NCI-H774 (cell line): ENCODE measurements around the gene CNTN4.

Experiments
- DNase-seq: peaks from one replicate; lab custom pipeline; 2025; lab: John Stamatoyannopoulos, UW

The CNTN4 gene

DNA sequence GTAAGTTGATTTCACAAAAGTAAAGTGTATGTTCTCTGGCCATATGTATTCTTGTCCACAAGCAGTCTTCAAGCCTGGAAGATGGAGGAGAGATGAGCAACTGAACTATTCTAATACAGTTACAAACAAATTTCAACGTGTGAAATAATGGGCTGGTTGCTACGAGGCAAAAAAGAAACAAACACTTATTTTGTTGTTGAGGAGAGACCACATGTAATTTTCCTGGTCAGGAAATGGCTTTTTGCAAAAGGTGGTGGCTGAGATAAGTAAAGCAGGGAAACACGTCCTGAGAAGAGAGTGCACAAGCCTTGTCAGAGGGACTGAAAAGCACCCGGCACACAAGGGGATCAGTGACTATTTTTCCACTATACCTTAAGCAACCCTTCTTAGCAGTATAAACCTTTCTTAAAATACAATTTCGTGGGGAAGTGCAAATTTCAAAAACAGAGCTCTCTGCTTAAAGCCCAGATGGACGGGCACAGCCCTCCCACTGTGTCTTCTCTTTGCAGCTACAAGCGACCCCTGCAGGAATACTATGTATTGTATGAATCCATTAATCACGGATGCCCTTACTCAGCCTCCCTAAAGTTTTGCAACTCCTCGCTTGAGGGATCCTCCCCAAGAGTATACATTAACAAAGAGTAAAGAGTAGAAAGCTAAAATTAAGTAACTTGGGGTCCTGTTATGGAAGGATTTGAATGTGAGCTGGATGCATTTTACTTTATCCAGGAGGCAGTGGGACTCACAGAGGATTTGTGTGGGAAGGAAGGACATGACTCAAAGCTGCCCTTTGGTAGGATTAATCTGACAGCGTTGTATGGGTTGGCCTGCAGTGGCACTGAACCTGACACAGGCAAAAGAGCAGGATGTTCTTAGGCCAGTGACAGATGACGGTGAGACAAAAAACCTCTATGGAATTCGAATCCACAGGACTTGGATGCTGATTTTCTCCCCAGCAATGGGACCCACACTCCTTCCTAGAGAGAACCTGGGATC is 757.8 kb downstream of the CNTN4 start:
- no peak for DNase-seq

DNA sequence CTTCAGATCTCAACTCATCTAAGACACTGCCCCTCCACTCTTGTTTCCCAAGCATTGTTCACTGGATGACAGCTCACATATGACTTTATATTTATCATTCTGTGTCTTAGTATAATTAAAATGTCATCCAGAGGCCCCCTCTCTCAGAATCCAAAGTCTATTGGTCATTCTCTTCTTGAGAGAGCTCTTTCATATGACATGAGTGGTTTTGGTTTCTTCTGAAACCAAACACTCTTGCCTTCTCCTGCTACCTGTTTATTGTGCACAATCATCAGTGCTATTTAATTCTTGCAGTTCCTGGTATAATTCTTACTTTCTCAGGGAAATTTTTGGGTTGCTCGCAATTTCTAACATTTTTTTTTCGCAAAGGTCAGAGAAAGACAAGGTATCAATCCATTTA is 762.0 kb downstream of the CNTN4 start:
- DNase-seq = no peak

DNA sequence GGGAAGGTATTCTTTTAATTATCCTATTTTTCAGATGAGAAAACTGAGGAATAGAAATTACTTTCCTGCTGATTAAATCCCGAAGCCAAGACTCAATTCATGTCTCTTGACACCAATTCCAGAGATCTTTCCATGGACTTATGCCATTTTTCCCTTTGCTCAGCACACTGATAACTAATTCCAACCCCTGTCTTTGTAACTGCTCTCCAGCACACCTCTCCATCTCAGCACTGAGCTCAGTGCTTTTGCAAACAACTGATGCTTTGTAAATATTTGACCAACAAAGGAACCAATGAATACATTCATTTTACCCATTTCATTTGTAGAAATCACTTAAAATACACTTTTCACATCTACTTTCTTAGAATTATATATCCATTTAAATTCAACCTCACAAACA is 762.5 kb downstream of the CNTN4 start:
- peak; percentile 22 for DNase-seq

DNA sequence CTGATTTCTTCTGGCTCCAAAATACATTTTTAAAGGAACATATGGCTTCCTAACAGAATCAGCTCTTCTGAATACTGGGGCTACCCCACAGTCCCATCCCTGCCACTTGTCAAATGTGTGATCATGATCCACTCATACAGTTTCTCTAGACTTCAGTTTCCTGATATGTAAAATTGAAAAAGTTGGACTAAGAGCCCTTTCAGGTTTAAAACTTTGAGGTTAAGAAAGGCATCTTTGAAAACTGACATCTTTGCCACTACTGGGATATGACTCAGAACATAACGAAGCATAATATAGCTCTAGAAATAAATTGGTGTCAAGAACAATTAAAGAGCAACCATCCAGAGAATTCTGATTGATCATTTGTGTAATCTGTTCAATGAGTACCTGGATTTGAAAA is 763.3 kb downstream of the CNTN4 start:
- DNase-seq = no peak

DNA sequence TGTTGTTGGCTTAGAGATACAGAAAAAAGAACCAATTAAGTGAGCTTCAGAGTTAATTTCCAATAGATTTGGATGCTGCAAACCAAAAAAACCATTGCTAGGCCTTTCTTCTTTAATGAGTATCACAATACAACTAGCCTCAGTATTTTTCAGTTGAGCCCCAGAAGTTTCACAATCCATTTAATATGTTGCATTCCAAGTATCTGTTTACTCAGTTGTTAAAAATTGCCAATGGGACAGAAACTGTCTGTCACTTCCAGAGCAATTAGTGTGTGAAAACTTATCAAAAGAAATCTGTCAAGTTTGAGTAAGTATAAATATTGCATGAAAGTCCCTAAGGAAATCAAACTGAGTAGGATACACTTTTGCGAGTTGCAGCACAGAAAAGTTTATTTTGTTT is 763.7 kb downstream of the CNTN4 start:
- no peak for DNase-seq

DNA sequence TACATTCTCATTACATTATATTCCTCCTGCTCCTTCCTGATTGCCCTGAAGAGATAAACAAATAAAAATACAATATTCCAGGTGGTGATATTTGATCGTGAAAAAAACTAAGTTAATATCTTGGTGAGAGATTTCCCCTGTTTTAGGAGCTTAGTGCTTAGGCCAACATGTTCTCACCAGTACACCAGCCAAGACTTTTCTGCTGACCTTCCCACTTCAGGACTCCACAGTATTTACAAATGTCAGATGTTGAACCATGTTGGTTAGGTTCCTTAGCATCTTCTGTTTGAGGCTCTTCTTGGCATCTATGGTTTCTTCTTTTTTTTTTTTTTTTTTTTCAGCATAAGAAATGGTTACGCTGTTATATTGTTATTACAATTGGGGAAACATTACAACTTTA is 764.5 kb downstream of the CNTN4 start:
- no peak for DNase-seq

DNA sequence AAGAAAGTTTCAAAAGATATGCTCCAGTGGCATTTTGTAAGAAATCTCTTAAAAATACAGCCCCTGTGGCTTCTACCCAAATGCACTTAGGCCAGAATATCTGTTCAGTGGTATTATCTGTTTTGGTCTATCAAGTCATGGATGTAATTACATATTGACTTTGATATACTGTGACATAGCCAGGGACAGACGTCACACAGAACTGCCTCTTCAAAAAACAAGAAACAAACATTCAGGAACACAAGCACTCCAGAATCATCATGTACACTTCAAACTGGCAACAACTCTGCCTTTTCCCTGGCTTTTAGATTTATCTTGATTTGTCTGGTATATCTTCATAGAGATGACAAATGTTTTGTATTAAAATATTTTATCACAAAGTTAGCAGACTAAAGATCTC is 771.2 kb downstream of the CNTN4 start:
- DNase-seq = no peak

DNA sequence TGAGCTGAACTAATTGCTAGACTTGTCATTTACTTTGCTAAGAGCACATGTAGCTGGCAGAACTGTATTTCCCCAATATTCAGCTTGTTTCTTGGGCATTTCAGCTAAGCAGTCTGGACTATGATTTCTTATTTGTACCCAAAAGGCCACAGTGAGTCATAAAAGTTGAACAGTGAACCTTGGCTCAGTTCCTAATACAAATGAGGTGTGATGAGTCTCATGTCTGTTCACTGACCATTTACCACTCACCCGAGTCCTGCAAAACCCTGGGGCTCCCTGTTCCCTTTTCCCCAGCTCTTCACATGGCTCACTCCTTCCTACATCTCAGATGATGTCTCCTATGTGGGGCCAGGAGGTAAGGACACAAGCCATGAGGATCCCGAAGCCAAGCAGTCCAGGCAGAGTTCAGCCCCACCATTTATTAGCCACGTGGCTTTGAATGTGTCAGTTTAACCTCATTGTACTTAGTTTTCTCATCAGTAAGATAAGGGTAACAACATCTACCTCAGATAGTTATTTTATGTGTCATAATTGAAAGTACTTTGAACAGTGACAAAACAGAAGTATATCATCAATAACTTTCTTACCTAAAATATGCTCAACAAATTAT is 772.2 kb downstream of the CNTN4 start:
- no peak for DNase-seq

DNA sequence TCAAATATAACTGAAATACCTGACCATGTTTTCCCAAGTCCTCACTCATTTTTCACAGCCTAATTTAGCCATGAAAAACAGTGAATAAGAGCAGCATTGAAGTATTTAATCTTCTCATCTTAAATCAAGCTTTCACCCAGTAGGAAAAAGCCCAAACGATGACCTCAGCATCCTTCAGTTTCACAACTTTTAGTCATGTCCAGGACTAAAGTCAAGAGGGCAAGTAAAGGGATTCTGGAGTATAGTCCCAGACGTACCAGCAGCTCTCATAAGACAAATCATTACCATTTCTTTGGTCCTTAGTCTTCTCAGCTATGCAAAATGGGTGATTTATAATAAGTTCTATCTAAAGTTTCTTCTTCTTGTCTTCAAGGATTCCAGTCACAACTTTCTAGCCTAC is 774.2 kb downstream of the CNTN4 start:
- DNase-seq = no peak

DNA sequence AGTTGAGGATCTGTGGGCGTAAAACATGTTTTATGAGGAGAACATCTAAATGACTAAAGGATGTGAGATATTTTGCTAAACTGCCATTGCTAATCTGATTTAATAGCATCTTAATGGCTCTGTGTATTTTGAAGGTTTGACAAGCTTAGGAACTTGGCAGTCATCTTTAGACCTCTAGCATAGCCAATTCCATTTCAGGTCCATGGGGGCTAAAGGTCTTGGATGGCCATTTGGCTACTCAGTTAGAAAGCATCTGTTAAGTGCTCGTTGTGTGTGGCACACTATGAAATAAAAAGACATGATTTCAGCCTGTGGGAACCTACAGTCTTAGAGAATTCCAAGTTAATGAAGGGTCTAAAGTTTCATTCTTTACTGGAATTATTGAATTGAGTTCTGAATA is 775.3 kb downstream of the CNTN4 start:
- DNase-seq = no peak

DNA sequence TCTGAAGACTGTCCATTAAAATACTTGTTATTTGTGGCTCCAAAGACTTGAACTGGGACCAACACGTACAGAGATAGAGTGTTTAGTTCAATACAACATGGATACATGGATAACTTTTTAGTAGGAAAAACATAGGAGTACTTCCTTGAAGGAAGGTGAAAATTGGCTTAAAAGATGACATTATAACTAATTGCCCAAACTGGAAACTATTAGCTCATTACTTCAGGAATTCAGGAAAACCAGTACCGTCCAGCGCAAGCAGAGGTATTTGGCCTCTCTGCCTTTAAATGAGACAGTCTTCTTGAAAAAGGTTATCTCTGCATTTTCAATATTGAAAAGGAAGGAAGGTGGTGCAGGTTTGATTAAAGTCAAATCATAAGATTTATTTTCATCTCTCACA is 777.0 kb downstream of the CNTN4 start:
- DNase-seq = no peak

DNA sequence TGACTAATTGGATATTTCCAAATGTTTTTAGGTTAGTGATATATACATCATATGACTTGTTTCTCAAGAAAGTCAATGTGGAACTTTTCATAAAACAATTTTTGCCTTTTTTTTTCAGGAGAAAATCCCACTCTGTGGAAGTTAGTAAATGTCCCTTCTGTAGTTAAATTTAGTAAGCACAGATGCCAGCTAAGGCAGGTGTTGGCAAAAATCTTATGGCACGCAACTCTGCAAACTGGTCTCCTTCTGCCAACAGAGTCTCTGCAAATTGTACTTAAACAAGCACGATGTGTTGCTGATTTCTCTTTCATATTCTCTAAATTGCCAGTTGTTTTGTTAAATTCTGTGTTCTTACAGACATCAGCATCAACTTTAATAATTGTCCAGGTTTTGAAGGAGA is 777.7 kb downstream of the CNTN4 start:
- no peak for DNase-seq

DNA sequence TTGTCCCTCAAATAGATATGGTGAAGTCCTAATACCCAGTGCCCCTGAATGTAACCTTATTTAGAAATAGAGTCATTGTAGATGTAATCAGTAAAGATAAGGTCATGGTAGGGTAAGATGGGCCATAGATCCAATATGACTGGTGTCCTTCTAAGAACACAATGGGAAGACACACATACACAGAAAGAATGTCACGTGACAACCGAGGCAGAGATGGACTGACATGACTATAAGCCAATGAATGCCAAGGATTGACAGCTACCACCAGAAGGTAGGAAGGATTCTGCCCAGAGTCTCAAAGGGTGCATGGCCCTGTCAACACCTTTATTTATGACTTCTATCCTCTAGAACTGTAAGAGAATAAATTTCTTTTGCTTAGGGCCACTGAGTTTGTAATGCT is 780.4 kb downstream of the CNTN4 start:
- no peak for DNase-seq

DNA sequence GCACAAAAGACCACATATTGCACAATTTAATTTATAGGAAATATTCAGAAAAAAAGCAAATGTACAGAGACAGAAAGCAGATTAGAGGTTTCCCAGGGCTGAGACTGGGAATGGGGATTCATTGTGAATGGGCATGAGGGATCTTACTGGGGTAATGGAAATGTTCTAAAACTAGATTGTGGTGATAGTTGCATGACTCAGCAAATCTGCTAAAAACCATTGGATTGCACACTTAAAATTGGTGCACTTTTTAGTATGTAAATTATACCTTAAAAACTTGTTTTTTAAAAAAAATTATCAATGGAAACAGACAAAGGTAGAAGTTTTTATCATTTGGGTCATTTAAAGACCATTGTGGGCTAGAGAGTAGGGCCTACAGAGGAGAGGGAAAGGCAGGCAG is 780.9 kb downstream of the CNTN4 start:
- DNase-seq = no peak

DNA sequence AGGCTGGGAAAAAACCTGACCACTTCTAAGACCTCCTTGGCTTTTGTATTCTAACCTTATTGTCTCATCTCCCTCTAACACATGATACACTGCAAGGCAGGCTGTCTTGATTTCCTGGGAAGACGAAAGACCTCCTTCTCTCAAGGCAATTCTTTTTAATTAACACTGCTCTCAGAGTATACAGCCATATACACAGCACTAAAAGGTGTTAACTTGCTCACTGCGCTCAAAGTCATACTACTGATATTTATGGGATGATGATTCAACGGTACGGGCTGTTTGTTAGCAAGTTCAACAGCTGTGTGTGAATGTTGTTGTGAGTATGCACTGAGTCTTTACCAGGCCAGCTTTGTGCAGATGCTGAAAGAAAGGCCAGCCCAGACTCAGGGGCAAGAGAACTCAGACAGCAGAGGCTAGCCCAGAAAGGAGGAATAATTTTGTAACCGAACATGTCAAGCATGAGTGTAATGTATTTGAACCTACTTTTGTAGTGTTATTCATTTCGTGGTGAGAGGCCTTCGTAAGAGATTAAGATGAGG is 781.6 kb downstream of the CNTN4 start:
- DNase-seq = no peak

DNA sequence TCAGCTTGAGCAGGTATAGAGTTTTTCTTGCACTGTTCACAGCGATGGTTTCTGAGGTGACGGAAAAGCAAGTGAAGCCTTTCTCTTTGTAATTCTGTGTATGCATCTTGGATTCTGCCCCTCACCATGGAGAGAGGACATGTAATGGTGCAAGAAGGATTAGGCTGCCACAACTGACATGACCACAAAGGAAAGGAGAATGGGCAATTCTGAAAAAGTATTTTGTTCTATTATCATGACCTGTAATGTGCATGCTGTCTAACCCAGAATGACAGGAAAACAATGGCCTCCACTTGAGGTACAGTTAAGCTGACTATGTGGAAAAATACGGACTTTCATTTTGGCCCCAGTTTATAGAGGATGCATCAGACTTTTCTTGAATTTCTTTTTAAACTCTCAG is 784.6 kb downstream of the CNTN4 start:
- no peak for DNase-seq

DNA sequence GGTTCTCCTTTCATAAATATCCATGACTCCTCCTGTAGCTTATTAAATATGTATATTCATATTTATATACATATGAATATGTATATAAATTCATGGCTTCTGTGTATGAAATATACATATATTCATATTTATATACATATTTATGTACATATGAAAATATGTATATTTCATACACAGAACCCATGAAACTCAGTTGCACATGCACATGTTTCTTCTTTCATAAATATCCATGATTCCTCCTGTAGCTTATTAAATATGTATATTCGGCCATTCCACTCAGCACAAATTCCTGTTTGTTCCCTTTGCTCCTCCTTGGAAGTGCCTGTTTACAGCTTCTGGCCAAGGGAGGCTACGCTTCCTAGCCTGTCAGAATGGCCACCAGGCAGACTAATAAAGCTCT is 789.9 kb downstream of the CNTN4 start:
- no peak for DNase-seq

DNA sequence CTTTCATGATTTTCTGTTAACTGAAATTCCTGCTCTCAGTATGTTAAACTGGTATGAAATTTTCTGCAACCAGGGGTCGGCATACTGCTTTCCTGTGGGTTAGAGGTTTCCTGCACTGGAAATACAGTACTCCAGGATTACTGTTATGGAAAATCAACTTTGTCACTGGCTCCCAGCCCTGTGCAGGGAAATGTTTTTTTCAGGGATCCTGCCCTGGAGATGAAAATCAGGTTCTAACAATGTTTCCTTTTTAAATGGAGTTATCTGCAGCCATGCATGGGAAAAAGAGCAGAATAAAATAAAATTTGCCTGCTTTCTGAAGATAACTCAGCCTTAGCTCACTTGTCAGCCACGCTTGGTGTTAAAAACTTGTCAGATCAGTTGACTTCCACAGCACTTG is 791.1 kb downstream of the CNTN4 start:
- no peak for DNase-seq

DNA sequence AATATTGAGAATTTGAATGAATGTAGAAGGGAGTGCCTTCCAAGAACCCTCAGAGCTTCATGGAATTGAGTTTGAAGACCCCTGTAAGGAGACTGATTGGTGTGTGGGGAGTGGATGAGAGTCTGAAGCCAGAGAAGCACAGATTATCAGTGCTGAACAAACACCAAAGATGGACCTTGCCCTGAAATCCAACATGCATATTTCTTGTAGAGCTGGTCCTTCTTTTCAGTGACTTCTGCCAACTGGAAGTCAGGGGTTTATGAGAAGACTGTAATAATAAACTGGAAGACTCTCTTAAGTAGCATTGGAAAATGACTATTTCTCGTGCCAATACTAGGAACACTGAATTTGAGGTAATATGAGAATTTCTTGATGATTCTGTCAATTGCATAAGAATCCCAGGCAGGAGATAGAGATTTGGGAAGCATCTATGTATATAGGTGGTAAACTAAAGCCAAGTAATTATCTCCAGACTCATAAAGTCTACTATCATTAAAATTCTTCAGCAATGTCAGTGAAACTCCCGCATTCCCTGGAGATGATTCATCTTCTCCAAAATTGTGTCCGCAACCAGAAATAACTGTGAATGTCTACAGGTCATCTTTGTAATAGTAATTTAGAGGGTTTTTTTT is 797.8 kb downstream of the CNTN4 start:
- DNase-seq = no peak

DNA sequence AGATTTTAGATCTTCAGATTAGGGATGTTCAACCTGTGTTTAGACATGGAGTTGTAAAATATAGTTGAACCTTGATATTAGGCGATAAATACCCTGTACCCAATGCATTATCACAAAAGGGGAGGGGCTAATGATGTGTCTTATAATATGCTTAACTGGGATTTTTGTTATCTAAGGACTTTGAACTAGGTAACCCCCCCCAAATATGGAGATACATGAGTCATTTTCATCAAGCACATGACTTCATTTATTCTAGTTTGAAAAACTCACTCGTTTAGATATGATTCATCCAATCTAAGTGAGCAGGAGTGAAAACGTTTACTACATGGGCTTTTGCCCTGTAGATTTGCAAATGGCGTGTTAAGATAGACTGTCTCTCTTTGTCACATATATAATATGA is 799.2 kb downstream of the CNTN4 start:
- no peak for DNase-seq

DNA sequence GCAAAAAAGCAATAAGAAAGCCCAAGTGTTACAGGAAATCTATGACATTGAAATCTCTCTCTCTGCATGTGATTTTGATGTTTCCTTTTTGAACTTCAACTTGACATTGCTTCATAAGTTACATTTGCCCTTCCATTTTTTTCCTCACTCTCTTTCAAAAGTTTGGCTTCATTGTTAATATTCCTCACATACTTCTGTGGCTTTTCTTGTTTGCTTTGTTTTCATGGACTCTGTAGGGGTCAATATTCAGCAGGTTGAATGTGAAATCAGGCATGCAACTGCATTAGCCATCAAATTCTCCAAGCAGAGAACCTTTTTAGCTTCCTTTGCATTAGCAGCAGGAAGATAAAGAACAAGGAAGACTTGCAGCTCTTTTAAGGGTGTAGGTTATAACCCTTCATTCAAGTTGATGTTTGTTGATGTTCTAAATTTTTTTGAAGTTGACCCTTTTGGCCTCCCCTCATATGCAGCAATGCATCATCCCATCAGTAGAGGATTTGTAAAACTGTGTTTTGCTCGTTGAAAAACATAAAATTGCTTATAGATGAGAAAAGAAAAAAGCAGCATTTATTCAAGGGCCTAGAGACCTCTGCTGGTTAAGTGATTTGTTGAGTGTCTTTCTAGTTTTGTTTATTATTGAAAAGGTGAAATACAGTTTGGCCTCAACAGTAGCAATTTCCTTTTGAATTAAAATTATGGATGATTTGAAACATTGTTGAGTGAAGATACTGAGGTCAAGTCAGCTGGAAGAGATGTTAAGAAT is 800.1 kb downstream of the CNTN4 start:
- DNase-seq = no peak

DNA sequence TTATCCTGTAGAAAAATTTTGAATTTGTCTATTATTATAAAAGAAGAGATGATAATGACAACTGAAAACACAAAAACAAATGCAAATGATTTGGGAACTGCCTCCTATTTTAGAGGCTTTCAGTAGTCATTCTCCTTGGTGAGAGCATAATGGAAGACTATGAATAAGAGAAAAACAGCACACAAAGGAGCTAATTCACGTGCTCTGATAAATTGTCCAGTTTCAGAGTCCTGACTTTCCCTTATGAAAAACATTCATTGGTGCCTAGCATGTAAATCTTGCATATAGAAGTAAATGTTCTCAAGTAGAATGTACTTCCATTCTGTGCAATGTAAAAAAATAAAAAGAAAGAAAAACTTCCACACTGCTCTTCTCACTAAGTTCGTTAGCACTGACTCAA is 805.4 kb downstream of the CNTN4 start:
- DNase-seq = no peak
